ENCODE data around the gene PCBP1.

DNA sequence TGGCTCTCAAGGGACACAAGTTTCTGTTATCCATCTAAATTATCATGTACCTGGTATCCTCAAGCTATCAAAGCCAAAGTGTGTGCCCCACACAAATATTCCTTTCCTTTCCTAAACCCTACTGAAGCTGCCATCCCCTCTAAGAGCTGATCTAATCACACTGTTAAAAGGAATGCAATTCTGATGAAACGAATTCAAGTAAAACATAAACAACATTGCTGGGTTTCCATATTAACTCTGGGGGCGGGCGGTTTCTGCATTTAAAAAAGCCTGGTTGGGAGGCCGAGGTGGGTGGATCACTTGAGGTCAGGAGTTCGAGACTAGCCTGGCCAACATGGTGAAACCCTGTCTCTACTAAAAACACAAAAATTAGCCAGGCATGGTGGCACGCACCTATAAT is 41.9 kb upstream of the PCBP1 start:
- no peak for TF ChIP-seq POLR2A (IDR thresholded peaks at IDR 0.05)
- TF ChIP-seq, protein P1, sequence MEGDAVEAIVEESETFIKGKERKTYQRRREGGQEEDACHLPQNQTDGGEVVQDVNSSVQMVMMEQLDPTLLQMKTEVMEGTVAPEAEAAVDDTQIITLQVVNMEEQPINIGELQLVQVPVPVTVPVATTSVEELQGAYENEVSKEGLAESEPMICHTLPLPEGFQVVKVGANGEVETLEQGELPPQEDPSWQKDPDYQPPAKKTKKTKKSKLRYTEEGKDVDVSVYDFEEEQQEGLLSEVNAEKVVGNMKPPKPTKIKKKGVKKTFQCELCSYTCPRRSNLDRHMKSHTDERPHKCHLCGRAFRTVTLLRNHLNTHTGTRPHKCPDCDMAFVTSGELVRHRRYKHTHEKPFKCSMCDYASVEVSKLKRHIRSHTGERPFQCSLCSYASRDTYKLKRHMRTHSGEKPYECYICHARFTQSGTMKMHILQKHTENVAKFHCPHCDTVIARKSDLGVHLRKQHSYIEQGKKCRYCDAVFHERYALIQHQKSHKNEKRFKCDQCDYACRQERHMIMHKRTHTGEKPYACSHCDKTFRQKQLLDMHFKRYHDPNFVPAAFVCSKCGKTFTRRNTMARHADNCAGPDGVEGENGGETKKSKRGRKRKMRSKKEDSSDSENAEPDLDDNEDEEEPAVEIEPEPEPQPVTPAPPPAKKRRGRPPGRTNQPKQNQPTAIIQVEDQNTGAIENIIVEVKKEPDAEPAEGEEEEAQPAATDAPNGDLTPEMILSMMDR (IDR thresholded peaks at IDR 0.05) = no peak

Data from adrenal gland (tissue), 5 donors.